K562 treated with DMSO at 1 percent for 12 hours (cell line): Measurements from ENCODE around the gene SNAP25. TPM values are rescaled to one million over a fixed set of nuclear protein-coding genes. Genes with fewer than 3 reads are reported as not detected.

ENCODE experiments used
- total RNA-seq: library from RNA; unstranded; fragments of 300-600 nt; gene quantifications from 2 replicates; pipeline ENCODE4 v1.2.3, GENCODE V29; 2022; ENCODE audit not compliant: insufficient read depth

SNAP25 gene
- total RNA-seq = not detected in 2 replicates

GRCh38 chr20:10218536-10219451 is at the start of gene SNAP25:
Gene SNAP25, plus strand, starts transcription at chr20:10218830. Its CDS starts 56,662 bp downstream, at chr20:10275492.

Other genes starting within 250 kb of the SNAP25 start
- gene ANKEF1, start 183.8 kb upstream of the SNAP25 start, total RNA-seq = 0.58 and 1.7 TPM in 2 replicates
- 5.4 and 9.6 TPM in 2 replicates for gene MKKS, start 215.4 kb downstream of the SNAP25 start, total RNA-seq
- 0.41 and 2.5 TPM in 2 replicates for gene SLX4IP, start 216.5 kb downstream of the SNAP25 start, total RNA-seq